Glomerular endothelial cell (primary cell): ENCODE data around the gene NUDT4. TPM values are rescaled to one million over a fixed set of nuclear protein-coding genes. Genes with fewer than 3 reads are reported as not detected.
"Not testable (repeated sequence)": the region's sequence is repeated elsewhere in the genome, so short reads cannot be mapped to it uniquely, and the experiment has no call there.

Experiments
- DNase-seq: peaks from one replicate; pipeline ENCODE4 v3.0.0-alpha.2; 2011; ENCODE audit warnings: low read depth, low spot score; ENCODE audit errors: extremely low read depth
- total RNA-seq: library from RNA; depleted of rRNA; stranded (reverse); fragments of >200 nt; gene quantifications from 2 replicates; pipeline ENCODE4 v1.2.3, GENCODE V29; 2015

NUDT4 gene
- total RNA-seq, 1 donor from 2014 or later = 181 TPM

- DNase-seq = no peak
Measured at GRCh38 chr12:93365616-93366405, 11.9 kb upstream of the NUDT4 start.

GRCh38 chr12:93366422-93366821 lies 11.3 kb upstream of the NUDT4 start:
- no peak for DNase-seq

GRCh38 chr12:93368766-93369165 lies 9.0 kb upstream of the NUDT4 start:
- no peak for DNase-seq

GRCh38 chr12:93369505-93369904 lies 8.2 kb upstream of the NUDT4 start:
- no peak for DNase-seq

GRCh38 chr12:93370947-93371346 lies 6.8 kb upstream of the NUDT4 start:
- no peak for DNase-seq

GRCh38 chr12:93373961-93374656 lies 3.6 kb upstream of the NUDT4 start:
- no peak for DNase-seq

DNA sequence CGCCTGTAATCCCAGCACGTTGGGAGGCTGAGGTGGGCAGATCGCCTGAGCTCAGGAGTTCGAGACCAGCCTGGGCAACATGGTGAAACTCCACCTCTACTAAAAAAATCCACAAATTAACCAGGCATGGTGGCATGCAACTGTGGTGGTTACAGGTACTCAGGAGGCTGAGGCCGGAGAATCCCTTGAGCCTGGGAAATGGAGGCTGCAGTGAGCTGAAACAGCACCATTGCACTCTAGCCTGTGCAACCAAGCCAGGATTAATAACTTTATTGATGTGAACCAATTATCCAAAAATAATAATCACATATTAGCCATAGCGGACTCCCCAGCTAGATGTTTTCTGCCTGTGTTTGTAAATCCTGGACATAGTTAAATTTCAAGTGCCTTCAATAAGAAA lies 1.8 kb upstream of the NUDT4 start:
- no peak for DNase-seq

- no peak for DNase-seq
Measured at GRCh38 chr12:93376436-93377251, 1.1 kb upstream of the NUDT4 start.

DNA sequence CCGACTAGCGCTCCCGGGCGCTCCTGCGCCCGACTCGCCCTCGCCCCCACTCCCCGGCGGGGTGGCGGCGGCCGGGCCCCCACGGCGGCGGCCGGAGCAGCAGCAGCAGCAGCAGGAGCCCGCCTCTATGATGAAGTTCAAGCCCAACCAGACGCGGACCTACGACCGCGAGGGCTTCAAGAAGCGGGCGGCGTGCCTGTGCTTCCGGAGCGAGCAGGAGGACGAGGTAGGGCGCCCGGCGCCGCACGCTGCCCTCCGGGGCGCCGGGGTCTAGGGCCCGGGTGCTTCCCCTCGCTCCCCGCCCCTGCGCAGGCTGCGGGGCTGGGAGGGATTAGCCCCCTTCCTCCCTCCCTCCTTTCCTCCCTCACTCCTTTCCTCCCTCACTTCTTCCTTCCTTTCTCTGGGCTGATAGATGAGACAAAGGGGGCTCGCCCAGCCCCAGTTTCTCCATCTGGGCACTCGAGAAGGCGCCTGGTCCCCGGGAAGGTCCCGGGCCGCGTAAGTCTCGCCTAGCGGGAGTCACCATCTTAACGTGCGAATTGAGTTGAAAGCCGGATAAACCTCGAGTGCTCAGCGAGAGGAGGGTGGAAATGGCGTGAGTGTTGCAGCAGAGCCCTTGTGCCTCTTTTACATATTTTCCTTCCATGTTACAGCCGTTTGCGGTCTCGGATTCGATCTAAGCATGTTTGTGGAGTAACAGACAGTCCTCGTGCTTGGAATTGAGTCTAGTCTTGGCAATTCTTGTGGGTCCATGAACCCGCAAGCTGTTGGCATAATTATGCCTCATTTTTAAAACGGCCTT lies 672 bp downstream of the NUDT4 start:
- DNase-seq = not testable (repeated sequence)

DNA sequence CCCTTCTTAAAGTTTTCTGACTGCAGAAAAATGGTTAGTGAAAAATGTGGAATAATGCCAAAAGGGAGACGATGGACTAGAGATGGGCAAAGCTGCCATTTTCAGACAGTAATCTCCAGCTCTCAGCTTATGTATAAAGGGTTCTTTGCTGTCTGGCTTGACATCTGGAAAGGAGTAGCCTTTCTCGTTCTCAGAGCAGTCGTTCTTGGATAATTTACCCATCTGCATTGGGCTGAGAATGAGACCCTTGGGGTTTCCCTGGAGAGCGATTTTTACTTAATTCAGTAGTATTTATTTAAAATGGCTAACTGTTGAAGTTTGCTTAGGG lies 1.2 kb downstream of the NUDT4 start:
- no peak for DNase-seq

- no peak for DNase-seq
Measured at GRCh38 chr12:93379326-93379980, 1.7 kb downstream of the NUDT4 start.

DNA sequence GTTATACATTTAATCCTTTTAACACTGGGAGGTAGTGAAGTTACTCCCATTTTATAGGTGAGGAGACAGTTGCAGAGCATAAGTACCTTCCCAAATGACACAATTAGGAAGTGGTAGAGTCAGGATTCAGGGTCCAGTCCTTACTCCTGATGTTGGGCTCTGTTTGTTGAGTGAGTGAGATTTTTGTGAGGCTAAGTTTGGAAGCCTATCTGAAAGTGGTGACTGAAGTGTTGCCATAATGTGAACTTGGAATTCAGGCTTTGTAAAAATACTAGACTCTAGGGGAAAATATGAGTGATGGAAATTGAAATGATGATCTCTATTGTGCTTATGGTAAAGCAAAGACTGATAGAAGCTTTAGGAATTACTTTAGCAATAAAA lies 2.2 kb downstream of the NUDT4 start:
- no peak for DNase-seq

DNA sequence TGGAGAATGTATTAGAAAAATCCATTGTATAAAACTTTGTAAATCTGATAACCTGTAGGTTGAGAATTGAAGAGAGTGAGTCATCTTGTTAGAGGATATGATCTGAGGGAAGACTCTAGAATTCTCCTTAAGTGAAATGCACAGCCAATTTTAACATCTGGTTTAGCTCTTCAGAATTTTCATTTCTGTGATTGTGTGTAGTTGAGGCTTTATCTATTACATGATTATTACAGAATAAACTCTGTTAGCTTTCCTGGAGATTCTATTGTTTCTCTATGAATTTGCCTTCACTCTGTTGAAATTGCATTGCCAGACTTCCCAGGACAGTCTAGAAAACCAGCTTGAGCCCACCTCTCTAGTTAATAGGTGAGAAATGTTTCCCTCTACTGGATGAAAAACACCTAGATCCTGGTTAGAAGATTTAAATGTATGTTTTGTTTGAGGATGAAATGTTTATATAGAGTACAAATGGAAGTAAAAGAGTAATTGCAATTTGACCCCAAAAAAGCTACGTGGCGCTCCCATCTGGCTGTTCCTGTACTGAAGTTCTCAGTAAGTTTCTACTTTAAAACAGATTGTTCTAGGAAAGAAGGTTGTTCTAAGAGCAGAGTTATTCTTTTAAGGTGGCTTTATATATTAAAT lies 2.9 kb downstream of the NUDT4 start:
- DNase-seq = no peak

DNA sequence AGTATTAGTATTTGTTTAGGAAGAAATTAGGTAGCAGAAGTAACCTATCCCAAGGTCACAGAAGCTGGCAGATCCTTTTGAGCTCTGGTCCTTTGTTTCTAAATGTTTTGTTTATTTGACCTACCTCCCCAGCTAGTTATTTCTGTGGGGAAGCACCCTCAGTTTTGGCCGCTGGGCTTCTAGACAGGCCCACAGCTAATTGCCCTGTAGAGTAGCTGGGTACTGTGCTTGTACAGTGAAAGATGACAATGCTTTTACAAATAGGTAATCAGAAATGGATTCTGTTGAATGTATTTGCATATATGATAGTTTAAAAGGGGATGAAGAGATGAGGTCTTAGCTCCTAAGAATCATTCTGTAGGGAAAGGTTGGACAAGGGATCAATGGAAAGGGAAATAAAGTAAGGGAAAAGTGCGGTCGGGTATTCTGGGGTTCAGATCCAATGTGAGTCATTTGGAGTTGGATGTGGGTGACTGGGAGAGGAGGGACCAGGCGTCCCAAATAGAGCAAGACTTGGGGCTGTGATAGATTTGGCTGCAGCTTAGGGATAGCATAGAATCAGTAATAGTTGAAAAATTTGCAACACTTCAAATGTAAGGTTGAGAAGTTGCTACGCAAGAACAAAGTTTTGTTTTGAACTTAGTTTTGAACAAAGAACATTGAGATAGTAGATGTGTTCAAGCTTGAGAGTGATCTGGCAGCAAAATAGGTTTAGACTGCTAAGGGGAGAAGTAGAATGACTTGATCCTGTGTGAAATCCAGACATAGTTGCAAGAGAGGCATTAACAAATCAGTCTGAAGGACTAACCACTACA lies 3.6 kb downstream of the NUDT4 start:
- no peak for DNase-seq

DNA sequence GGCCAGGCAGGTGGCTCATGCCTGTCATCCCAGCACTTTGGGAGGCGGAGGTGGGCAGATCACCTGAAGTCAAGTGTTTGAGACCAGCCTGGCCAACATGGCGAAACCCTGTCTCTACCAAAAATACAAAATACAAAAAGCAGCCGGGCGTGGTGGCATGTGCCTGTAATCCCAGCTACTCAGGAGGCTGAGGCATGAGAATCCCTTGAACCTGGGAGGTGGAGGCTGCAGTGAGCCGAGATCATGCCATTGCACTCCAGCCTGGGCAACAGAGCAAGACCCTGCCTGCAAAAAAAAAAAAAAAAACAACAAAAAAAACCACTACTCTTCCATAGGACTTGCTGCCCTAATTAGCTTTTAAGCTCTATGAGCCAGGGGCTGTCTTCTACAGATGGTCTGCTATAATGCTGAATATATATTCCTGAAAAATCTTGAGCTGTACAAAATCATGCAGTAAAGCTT lies 4.3 kb downstream of the NUDT4 start:
- DNase-seq = not testable (repeated sequence)

DNA sequence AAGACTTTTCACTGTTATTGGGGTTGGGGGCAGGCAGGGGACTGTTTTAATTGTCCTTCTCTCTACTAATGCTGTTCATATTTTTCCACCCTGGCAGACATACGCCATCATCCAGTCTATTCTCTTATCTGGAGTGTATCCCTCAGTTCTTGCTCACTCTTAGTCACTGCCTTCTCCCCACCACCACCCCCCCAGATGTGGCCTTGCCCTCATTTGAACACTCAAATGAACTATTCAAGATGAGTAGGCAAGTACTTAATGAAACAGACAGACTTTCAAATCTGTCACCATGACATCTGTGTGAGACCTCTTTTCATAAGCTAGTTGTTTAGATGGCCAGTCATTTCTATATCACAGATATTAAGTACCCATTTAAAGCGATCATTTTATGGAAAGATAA lies 10.1 kb downstream of the NUDT4 start:
- no peak for DNase-seq

- no peak for DNase-seq
Measured at GRCh38 chr12:93390031-93390430, 12.3 kb downstream of the NUDT4 start.

DNA sequence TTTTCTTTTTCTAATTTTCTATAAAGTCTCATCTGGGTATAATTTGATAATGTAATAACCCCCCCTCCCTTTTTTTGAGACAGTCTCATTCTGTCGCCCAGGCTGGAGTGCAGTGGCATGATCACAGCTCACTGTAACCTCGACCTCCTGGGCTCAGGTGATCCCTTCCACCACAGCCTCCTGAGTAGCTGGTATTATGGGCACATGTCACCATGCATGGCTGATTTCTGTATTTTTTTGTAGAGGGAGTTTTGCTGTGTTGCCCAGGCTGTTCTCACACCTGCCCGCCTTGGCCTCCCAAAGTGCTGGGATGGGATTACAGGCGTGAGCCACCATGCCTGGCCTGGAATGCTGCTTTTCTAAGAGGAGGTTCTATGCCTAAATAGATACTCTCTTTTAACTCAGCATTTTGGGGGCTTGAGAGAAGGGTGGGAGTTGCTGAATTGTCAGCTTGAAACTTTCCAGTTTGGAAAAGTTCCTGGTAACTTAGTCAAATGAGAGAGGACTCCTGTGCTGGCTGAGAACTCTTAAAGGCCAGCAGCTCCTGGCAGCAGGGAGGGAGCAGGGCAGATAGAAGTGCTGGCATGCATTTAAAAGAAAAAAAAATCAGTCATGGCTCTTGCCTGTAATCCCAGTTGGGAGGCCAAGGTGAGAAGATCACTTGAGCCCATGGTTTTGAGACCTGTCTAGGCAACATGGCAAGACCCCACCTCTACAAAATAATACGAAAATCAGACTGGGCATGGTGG lies 13.0 kb downstream of the NUDT4 start:
- DNase-seq = no peak
